ENCODE data around the gene SDHAF3.
"Not testable (repeated sequence)": the region's sequence is repeated elsewhere in the genome, so short reads cannot be mapped to it uniquely, and the experiment has no call there.

SDHAF3 gene

GRCh38 chr7:97117372-97118188 lies at the start of gene SDHAF3:
SDHAF3 (plus strand) TSS chr7:97117698; CDS start chr7:97117724, 26 bp downstream.
- peak; percentile 96 for DNase-seq (ENCODE audit: low read depth)

GRCh38 chr7:97072025-97072424 lies 45.5 kb upstream of the SDHAF3 start:
- not testable (repeated sequence) for DNase-seq (ENCODE audit: low read depth)

- no peak for DNase-seq (ENCODE audit: low read depth)
Measured at GRCh38 chr7:97075928-97076327, 41.6 kb upstream of the SDHAF3 start.

GRCh38 chr7:97078023-97078969 lies 39.2 kb upstream of the SDHAF3 start:
- no peak for DNase-seq (ENCODE audit: low read depth)

- no peak for DNase-seq (ENCODE audit: low read depth)
Measured at GRCh38 chr7:97079300-97079699, 38.2 kb upstream of the SDHAF3 start.

GRCh38 chr7:97081521-97082300 lies 35.8 kb upstream of the SDHAF3 start:
- no peak for DNase-seq (ENCODE audit: low read depth)

- no peak for DNase-seq (ENCODE audit: low read depth)
Measured at GRCh38 chr7:97088364-97088763, 29.1 kb upstream of the SDHAF3 start.

- DNase-seq (ENCODE audit: low read depth), result no peak
Measured at GRCh38 chr7:97089771-97090170, 27.7 kb upstream of the SDHAF3 start.

GRCh38 chr7:97090761-97091353 lies 26.6 kb upstream of the SDHAF3 start:
- no peak for DNase-seq (ENCODE audit: low read depth)

GRCh38 chr7:97094284-97094930 lies 23.1 kb upstream of the SDHAF3 start:
- no peak for DNase-seq (ENCODE audit: low read depth)

GRCh38 chr7:97096037-97096436 lies 21.5 kb upstream of the SDHAF3 start:
- no peak for DNase-seq (ENCODE audit: low read depth)

GRCh38 chr7:97096661-97097060 lies 20.8 kb upstream of the SDHAF3 start:
- DNase-seq (ENCODE audit: low read depth), result no peak

GRCh38 chr7:97104719-97105238 lies 12.7 kb upstream of the SDHAF3 start:
- peak; percentile 61 for DNase-seq (ENCODE audit: low read depth)

- DNase-seq (ENCODE audit: low read depth), result no peak
Measured at GRCh38 chr7:97107192-97107800, 10.2 kb upstream of the SDHAF3 start.

- DNase-seq (ENCODE audit: low read depth), result no peak
Measured at GRCh38 chr7:97116308-97116707, 1.2 kb upstream of the SDHAF3 start.

- no peak for DNase-seq (ENCODE audit: low read depth)
Measured at GRCh38 chr7:97117035-97117371, 495 bp upstream of the SDHAF3 start.

GRCh38 chr7:97118306-97118917 lies 914 bp downstream of the SDHAF3 start:
- no peak for DNase-seq (ENCODE audit: low read depth)

- no peak for DNase-seq (ENCODE audit: low read depth)
Measured at GRCh38 chr7:97119747-97120146, 2.2 kb downstream of the SDHAF3 start.

- no peak for DNase-seq (ENCODE audit: low read depth)
Measured at GRCh38 chr7:97120713-97121457, 3.4 kb downstream of the SDHAF3 start.

Data from activated T-cell treated with anti-CD3 and anti-CD28 coated beads for 48 hours (primary cell).